HG02642 (cell line): Measurements from ENCODE around the gene PTCH1.

ENCODE experiments used
- ATAC-seq: cut with Tn5 transposase; IDR thresholded peaks from one replicate; pipeline ENCODE4 v1.9.1; 2021; ENCODE audit warnings: mild to moderate bottlenecking; ENCODE audit not compliant: unreplicated experiment, poor library complexity

The PTCH1 gene

GRCh38 chr9:95477441-95477840, 39.3 kb downstream of the PTCH1 start:
- no peak for ATAC-seq

GRCh38 chr9:95468791-95469190, 48.0 kb downstream of the PTCH1 start:
- ATAC-seq, result no peak

- ATAC-seq, result no peak
Observed at GRCh38 chr9:95465115-95465514, 51.7 kb downstream of the PTCH1 start.

- ATAC-seq, result peak; percentile 15
Observed at GRCh38 chr9:95463148-95464060, 53.4 kb downstream of the PTCH1 start.

GRCh38 chr9:95462249-95463147, 54.3 kb downstream of the PTCH1 start:
- ATAC-seq, result peak; percentile 94

GRCh38 chr9:95461448-95462248, 55.1 kb downstream of the PTCH1 start:
- ATAC-seq, result no peak

GRCh38 chr9:95460518-95461164, 56.1 kb downstream of the PTCH1 start:
- ATAC-seq, result no peak

GRCh38 chr9:95459851-95460517, 56.8 kb downstream of the PTCH1 start:
- ATAC-seq, result no peak

GRCh38 chr9:95459178-95459577, 57.6 kb downstream of the PTCH1 start:
- ATAC-seq, result no peak

- ATAC-seq, result no peak
Observed at GRCh38 chr9:95458666-95459065, 58.1 kb downstream of the PTCH1 start.

GRCh38 chr9:95457769-95458168, 59.0 kb downstream of the PTCH1 start:
- ATAC-seq, result no peak

- no peak for ATAC-seq
Observed at GRCh38 chr9:95455714-95456113, 61.1 kb downstream of the PTCH1 start.

- ATAC-seq, result no peak
Observed at GRCh38 chr9:95452176-95452575, 64.6 kb downstream of the PTCH1 start.

- no peak for ATAC-seq
Observed at GRCh38 chr9:95451065-95451426, 65.7 kb downstream of the PTCH1 start.

- no peak for ATAC-seq
Observed at GRCh38 chr9:95450171-95451064, 66.4 kb downstream of the PTCH1 start.

- no peak for ATAC-seq
Observed at GRCh38 chr9:95449016-95449415, 67.8 kb downstream of the PTCH1 start.

- ATAC-seq, result no peak
Observed at GRCh38 chr9:95447660-95448420, 68.9 kb downstream of the PTCH1 start.

- no peak for ATAC-seq
Observed at GRCh38 chr9:95446984-95447383, 69.8 kb downstream of the PTCH1 start.
